ENCODE data around the gene PPP1R9A.

PPP1R9A gene

GRCh38 chr7:95321720-95322119 lies 414.3 kb downstream of the PPP1R9A start:
- DNase-seq (ENCODE audit: low spot score) = no peak

- DNase-seq (ENCODE audit: low spot score) = no peak
Measured at GRCh38 chr7:95322396-95322795, 415.0 kb downstream of the PPP1R9A start.

- no peak for DNase-seq (ENCODE audit: low spot score)
Measured at GRCh38 chr7:95322854-95323253, 415.5 kb downstream of the PPP1R9A start.

- DNase-seq (ENCODE audit: low spot score) = no peak
Measured at GRCh38 chr7:95323410-95324129, 416.2 kb downstream of the PPP1R9A start.

GRCh38 chr7:95324431-95324830 lies 417.0 kb downstream of the PPP1R9A start, which contains the start of gene PON1:
TSS of gene PON1 (minus strand) at chr7:95324532. CDS start at chr7:95324475, 57 bp downstream.
- DNase-seq (ENCODE audit: low spot score) = no peak

- DNase-seq (ENCODE audit: low spot score) = no peak
Measured at GRCh38 chr7:95327356-95327755, 420.0 kb downstream of the PPP1R9A start.

- peak; percentile 26 for DNase-seq (ENCODE audit: low spot score)
Measured at GRCh38 chr7:95330204-95330960, 423.0 kb downstream of the PPP1R9A start.

GRCh38 chr7:95330961-95331337 lies 423.6 kb downstream of the PPP1R9A start:
- DNase-seq (ENCODE audit: low spot score) = no peak

GRCh38 chr7:95334447-95334846 lies 427.1 kb downstream of the PPP1R9A start:
- no peak for DNase-seq (ENCODE audit: low spot score)

GRCh38 chr7:95335093-95335492 lies 427.7 kb downstream of the PPP1R9A start:
- no peak for DNase-seq (ENCODE audit: low spot score)

GRCh38 chr7:95338832-95339231 lies 431.4 kb downstream of the PPP1R9A start:
- no peak for DNase-seq (ENCODE audit: low spot score)

- no peak for DNase-seq (ENCODE audit: low spot score)
Measured at GRCh38 chr7:95340491-95340890, 433.1 kb downstream of the PPP1R9A start.

GRCh38 chr7:95342029-95342428 lies 434.6 kb downstream of the PPP1R9A start:
- DNase-seq (ENCODE audit: low spot score) = no peak

GRCh38 chr7:95342642-95343307 lies 435.4 kb downstream of the PPP1R9A start:
- DNase-seq (ENCODE audit: low spot score) = no peak
